Measurements from ENCODE around the gene FGR. TPM values are rescaled to one million over a fixed set of nuclear protein-coding genes. Genes with fewer than 3 reads are reported as not detected.

FGR gene
- total and polyA plus RNA-seq, 8 donors = 3.1 to 126 (median 4.7) TPM

DNA sequence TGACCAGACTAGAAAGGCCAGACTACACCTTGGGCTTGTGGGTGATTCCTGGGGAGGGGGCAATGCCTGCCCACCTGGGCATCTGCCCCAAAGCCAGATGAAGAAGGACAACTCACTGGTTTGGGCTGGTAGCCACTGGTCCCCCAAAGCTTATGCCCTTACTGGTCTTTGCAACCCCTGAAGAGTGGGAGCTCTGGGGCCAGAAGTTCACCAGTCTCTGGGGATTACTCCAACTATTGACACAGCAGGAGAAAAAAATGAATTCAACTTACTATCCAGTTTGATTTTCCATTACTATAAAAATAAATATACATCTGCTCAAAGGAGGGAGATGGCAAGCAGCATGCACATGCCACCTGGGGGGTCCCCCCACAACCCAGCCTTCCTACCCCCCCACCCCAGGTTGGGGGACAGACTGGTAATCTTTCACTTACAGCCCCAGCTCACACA lies 33.6 kb downstream of the FGR start:
- intact Hi-C loops (cut with DNase I) = loop anchor here in 1 of 2 donors (5.0 kb wide), 1 partner anchor 44 kb away; no protein-coding TSS in a partner anchor
- peak overlapping the region; percentile 78 to 79 for H3K4me3 ChIP-seq

GRCh38 chr1:27600498-27601175 lies 34.3 kb downstream of the FGR start:
- no peak overlapping the region for H3K27ac ChIP-seq
- H3K9me3 ChIP-seq = no peaks in the 10 kb centered on the region
- TF ChIP-seq, protein P1, sequence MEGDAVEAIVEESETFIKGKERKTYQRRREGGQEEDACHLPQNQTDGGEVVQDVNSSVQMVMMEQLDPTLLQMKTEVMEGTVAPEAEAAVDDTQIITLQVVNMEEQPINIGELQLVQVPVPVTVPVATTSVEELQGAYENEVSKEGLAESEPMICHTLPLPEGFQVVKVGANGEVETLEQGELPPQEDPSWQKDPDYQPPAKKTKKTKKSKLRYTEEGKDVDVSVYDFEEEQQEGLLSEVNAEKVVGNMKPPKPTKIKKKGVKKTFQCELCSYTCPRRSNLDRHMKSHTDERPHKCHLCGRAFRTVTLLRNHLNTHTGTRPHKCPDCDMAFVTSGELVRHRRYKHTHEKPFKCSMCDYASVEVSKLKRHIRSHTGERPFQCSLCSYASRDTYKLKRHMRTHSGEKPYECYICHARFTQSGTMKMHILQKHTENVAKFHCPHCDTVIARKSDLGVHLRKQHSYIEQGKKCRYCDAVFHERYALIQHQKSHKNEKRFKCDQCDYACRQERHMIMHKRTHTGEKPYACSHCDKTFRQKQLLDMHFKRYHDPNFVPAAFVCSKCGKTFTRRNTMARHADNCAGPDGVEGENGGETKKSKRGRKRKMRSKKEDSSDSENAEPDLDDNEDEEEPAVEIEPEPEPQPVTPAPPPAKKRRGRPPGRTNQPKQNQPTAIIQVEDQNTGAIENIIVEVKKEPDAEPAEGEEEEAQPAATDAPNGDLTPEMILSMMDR (IDR thresholded peaks at IDR 0.05) = no peak
- ATAC-seq (no peak), DNase-seq (peak in 1 of 4 donors; percentile 52)
- H3K4me1 ChIP-seq = peaks cover 42 to 70% of the 10 kb centered on the region in 2 donors
- H3K27me3 ChIP-seq = peaks cover 0 to 18% of the 10 kb centered on the region in 2 donors
- no peak overlapping the region for H3K4me3 ChIP-seq
- no peaks in the 10 kb centered on the region for H3K36me3 ChIP-seq
- intact Hi-C loops (cut with DNase I) = loop anchor here in 1 of 2 donors (5.0 kb wide), 1 partner anchor 43 kb away; no protein-coding TSS in a partner anchor

More for the DNA sequence above, 33.6 kb downstream of the FGR start:
- DNase-seq (no peak), ATAC-seq (no peak)
- Histone ChIP-seq H3K27me3 (peaks cover 0 to 18% of the 10 kb centered on the region in 2 donors), H3K27ac (peak overlapping the region; percentile 83 to 88), H3K4me1 (peaks cover 46 to 73% of the 10 kb centered on the region in 2 donors), H3K9me3 (no peaks in the 10 kb centered on the region), H3K36me3 (no peaks in the 10 kb centered on the region)
- TF ChIP-seq, protein P1 (IDR thresholded peaks at IDR 0.05) = no peak

DNA sequence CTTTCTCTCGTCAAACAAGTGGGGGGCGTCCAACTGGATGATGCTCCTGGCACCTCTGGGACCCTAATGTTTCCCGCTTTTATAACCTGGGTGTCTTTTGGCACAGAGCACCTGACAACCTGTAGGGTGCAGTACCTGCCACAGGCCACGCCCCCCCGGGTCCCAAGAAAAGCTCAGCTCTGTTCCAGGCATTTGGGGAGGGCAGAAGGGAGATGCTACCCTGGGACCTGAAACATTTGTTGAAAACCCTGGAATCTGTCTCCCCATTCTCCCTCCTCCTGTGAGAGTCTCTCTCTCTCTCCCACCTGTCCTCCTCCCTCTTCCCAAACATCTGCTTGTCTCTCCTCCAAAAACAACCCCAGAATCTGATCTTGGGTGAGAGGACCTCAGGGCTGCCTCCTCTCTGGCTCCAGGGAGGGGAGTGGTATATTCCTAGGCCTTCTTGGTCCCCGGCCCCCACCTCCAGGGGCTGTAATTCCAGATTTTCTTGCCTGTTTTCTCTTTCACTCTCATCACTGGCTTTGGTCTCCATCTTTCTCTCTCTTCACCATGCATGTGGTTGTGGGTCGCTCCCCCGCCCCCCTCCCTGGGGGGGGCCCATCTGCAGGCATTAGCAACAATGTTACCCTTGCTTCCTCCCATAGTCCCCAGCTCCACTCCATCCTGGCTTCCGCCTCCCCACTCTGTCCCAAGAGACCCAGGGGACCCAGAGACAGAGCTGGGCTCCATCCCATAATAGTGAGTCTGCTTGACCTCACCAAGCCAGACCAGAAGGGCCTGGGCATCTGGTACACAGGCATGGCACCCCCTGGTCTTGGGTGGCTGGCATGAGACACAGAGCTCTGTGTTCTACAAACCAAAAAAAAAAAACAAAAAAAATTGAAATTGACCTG lies 35.1 kb downstream of the FGR start:
- no peak for ATAC-seq
- intact Hi-C loops (cut with DNase I) = loop anchor here in 1 of 2 donors (5.0 kb wide), 1 partner anchor 43 kb away; no protein-coding TSS in a partner anchor
- no peak for DNase-seq
- no peaks in the 10 kb centered on the region for H3K36me3 ChIP-seq
- peaks cover 0 to 18% of the 10 kb centered on the region in 2 donors for H3K27me3 ChIP-seq
- no peak overlapping the region for H3K4me3 ChIP-seq
- H3K9me3 ChIP-seq = no peaks in the 10 kb centered on the region
- TF ChIP-seq, protein P1 (IDR thresholded peaks at IDR 0.05) = no peak
- peak overlapping the region in 1 of 2 donors; percentile 82 for H3K27ac ChIP-seq
- H3K4me1 ChIP-seq = peaks cover 42 to 70% of the 10 kb centered on the region in 2 donors

DNA sequence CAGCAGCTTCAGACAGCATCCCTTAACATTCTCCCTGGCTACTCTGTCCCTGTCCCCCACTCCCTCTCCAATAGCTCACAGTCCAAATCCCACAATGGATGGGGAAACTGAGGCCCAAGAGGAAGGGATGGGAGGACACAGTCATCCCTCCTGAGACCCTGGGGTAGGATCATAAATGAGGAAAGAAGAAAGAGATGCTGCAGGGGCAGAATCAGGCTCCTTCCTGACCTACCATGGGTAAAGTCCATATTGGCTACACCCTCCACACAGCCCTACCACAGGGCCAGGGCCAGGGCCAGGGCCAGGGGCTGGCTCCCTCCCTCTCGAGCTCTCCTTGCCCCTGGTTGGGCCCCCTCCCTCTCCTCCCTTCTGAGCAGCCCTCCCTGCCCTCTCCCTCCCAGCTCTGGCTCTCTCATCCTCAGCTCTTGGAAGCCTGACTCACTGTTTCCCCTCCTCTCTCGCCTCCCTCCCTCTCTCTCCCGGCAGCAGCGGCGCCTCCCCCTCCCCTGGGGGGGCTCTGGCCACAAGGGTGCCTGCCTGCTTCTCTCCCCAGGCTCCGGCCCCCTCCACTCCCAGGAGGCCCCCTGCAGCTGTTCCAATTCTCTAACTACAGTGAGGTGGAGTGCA lies 36.0 kb downstream of the FGR start:
- TF ChIP-seq, protein P1 (IDR thresholded peaks at IDR 0.05) = no peak
- intact Hi-C loops (cut with DNase I) = no loop called here
- Histone ChIP-seq H3K4me1 (peaks cover 42 to 66% of the 10 kb centered on the region in 2 donors), H3K9me3 (no peaks in the 10 kb centered on the region), H3K27ac (peak overlapping the region in 1 of 2 donors; percentile 82), H3K4me3 (no peak overlapping the region), H3K36me3 (no peaks in the 10 kb centered on the region), H3K27me3 (peaks cover 0 to 18% of the 10 kb centered on the region in 2 donors)
- ATAC-seq = peak; percentile 43
- DNase-seq = peak in 3 of 4 donors; percentile 65 to 79 (median 69)
